ENCODE data around the gene KCNMA1.

Gene KCNMA1

DNA sequence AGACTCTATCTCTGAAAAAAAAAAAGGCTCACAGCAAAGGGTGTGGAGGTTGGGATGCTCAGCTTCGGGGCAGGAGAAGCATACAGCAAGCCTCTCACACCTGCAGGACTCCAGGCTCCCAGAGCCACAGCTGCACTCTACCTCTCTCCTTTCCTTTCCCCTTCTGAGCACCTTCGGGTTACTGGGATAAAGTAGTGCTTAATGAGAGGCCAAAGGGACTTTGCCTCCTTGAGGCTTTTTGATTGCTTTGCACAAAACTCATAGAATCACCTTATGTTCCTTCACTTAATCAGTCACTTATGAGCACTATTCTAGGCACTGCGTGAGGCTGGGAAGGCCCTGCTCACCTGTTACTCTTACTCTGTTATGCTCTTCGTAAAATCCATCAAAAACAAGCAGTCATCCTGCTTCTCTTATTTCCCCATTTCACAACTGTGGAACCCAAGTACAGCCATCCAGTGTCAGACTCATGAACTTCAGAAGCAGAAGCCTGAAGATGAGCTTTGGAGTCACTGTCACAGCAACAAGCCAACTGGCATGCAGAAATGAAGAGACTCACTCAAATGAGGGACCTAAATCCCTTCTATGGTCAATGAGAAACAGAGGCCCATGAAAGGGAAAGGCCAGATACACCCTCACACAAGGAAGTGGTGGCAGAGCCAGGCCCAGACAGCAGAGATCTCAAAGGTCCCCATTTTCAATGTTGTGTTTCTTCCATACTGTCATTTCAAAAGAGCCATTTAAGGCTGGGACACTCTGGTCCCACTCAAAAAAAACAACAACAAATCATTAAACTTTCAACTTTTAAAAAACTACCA, 205.4 kb downstream of the KCNMA1 start:
- Histone ChIP-seq H3K4me1 (ENCODE audit: control insufficient read depth, insufficient read depth, low read length, poor library complexity, severe bottlenecking) (no peaks in the 10 kb centered on the region), H3K9me3 (ENCODE audit: control insufficient read depth, low read length) (no peaks in the 10 kb centered on the region), H3K36me3 (ENCODE audit: control insufficient read depth, insufficient read depth, low read length) (no peaks in the 10 kb centered on the region), H3K4me3 (ENCODE audit: insufficient read depth, low read depth, low read length, poor library complexity, severe bottlenecking) (no peak overlapping the region), H3K27ac (ENCODE audit: insufficient read depth, low read length, poor library complexity, severe bottlenecking) (no peak overlapping the region), H3K27me3 (replicated peaks; ENCODE audit: control insufficient read depth, insufficient read depth, low read length, poor library complexity, severe bottlenecking) (no peaks in the 10 kb centered on the region)
- no peak for DNase-seq

DNA sequence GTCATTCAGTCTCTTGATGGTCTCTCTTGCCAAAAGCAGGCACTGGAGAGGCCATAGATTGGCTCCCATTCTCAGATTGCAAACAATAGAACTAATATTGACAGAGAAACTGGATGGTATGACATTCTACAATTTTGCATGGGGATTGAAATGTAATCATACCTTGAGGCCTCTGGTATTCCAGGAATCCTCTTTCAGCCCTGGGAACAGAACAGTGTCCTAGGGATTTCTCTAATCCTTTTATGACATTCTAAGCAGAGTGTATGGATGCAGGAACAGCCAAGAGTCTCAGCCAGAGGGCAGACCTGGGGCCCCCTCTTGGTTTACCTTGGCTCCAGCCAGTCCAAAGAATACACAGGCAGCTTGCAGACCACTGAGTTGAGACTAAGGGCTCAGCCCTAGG, 206.4 kb downstream of the KCNMA1 start:
- H3K27me3 ChIP-seq (replicated peaks; ENCODE audit: control insufficient read depth, insufficient read depth, low read length, poor library complexity, severe bottlenecking): no peaks in the 10 kb centered on the region
- no peak overlapping the region for H3K4me3 ChIP-seq (ENCODE audit: insufficient read depth, low read depth, low read length, poor library complexity, severe bottlenecking)
- H3K27ac ChIP-seq (ENCODE audit: insufficient read depth, low read length, poor library complexity, severe bottlenecking): no peak overlapping the region
- DNase-seq: no peak
- H3K9me3 ChIP-seq (ENCODE audit: control insufficient read depth, low read length): no peaks in the 10 kb centered on the region
- H3K36me3 ChIP-seq (ENCODE audit: control insufficient read depth, insufficient read depth, low read length): no peaks in the 10 kb centered on the region
- no peaks in the 10 kb centered on the region for H3K4me1 ChIP-seq (ENCODE audit: control insufficient read depth, insufficient read depth, low read length, poor library complexity, severe bottlenecking)

DNA sequence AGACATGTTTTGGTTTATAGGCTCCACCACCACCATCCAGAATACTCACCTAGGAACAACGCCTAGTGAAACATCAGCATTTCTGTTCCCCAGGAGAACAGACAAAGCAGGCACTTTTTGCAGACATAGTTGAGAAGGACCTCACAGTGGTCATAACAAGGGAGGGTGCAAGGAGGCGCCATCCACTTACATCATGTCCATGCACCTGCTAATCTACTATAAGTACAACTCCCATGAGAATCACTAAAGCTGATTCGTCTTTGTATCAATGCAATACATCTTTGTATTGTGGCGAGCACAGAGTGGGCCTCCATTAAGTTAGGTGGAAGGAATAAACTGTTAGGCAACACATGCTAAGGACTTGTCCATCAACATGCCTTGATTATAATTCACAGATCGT, 207.1 kb downstream of the KCNMA1 start:
- H3K4me1 ChIP-seq (ENCODE audit: control insufficient read depth, insufficient read depth, low read length, poor library complexity, severe bottlenecking): no peaks in the 10 kb centered on the region
- H3K9me3 ChIP-seq (ENCODE audit: control insufficient read depth, low read length): no peaks in the 10 kb centered on the region
- no peaks in the 10 kb centered on the region for H3K27me3 ChIP-seq (replicated peaks; ENCODE audit: control insufficient read depth, insufficient read depth, low read length, poor library complexity, severe bottlenecking)
- H3K27ac ChIP-seq (ENCODE audit: insufficient read depth, low read length, poor library complexity, severe bottlenecking): no peak overlapping the region
- DNase-seq: no peak
- no peaks in the 10 kb centered on the region for H3K36me3 ChIP-seq (ENCODE audit: control insufficient read depth, insufficient read depth, low read length)
- H3K4me3 ChIP-seq (ENCODE audit: insufficient read depth, low read depth, low read length, poor library complexity, severe bottlenecking): no peak overlapping the region

DNA sequence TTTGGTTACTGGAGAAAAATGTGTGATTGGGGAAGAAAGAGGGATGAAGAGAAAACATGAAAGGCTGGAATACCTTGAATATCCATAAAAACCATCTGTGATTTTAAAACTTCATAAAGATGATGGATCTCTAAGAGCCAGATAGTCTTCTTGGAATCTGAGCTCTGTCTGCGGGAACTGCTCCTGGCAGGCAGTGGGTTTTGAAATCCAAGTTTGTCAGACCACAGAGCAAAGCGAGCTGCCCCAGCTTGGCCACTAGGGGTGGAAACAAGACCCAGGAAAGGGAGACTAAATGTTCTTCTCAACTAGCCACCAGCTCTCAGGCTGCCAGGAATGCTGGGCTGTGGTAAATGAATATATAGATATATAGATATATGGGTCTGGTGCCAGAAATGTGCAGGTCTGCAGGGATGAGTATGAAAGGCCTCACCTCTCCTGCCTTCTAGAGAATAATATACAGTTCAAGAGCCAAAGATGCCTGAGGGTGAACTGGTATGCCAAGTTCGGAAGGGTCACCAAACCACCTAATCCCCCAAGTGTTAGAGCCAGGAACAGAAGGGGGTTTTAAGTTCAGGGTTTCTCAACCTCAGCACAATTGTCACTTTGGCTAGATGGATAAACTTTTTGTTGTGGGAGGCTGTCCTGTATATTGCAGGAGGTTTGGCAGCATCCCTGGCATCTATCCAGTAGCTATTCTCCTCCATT, 208.8 kb downstream of the KCNMA1 start:
- no peak for DNase-seq
- Histone ChIP-seq H3K36me3 (ENCODE audit: control insufficient read depth, insufficient read depth, low read length) (no peaks in the 10 kb centered on the region), H3K4me3 (ENCODE audit: insufficient read depth, low read depth, low read length, poor library complexity, severe bottlenecking) (no peak overlapping the region), H3K9me3 (ENCODE audit: control insufficient read depth, low read length) (no peaks in the 10 kb centered on the region), H3K27me3 (replicated peaks; ENCODE audit: control insufficient read depth, insufficient read depth, low read length, poor library complexity, severe bottlenecking) (no peaks in the 10 kb centered on the region), H3K4me1 (ENCODE audit: control insufficient read depth, insufficient read depth, low read length, poor library complexity, severe bottlenecking) (no peaks in the 10 kb centered on the region), H3K27ac (ENCODE audit: insufficient read depth, low read length, poor library complexity, severe bottlenecking) (no peak overlapping the region)

DNA sequence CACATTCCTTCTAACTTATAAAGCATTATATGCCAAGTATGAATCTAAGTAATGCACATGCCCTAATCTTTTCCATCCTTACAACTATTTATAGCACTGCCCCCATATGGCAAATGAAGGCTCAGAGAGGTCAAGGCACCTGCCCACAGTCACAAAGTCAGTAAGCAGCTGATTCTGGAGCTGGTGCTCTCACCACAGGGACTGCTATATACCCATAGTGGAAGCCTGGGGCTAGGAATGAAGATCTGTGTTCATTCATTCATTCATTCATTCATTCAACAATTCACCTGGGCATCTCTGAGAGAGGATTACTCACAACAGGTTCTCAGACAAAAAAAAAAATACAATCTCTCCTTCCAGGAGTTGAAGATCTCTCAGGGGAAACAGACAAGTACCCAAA, 213.4 kb downstream of the KCNMA1 start:
- DNase-seq: no peak
- Histone ChIP-seq H3K4me1 (ENCODE audit: control insufficient read depth, insufficient read depth, low read length, poor library complexity, severe bottlenecking) (no peaks in the 10 kb centered on the region), H3K27me3 (replicated peaks; ENCODE audit: control insufficient read depth, insufficient read depth, low read length, poor library complexity, severe bottlenecking) (no peaks in the 10 kb centered on the region), H3K9me3 (ENCODE audit: control insufficient read depth, low read length) (no peaks in the 10 kb centered on the region), H3K27ac (ENCODE audit: insufficient read depth, low read length, poor library complexity, severe bottlenecking) (no peak overlapping the region), H3K36me3 (ENCODE audit: control insufficient read depth, insufficient read depth, low read length) (no peaks in the 10 kb centered on the region), H3K4me3 (ENCODE audit: insufficient read depth, low read depth, low read length, poor library complexity, severe bottlenecking) (no peak overlapping the region)

DNA sequence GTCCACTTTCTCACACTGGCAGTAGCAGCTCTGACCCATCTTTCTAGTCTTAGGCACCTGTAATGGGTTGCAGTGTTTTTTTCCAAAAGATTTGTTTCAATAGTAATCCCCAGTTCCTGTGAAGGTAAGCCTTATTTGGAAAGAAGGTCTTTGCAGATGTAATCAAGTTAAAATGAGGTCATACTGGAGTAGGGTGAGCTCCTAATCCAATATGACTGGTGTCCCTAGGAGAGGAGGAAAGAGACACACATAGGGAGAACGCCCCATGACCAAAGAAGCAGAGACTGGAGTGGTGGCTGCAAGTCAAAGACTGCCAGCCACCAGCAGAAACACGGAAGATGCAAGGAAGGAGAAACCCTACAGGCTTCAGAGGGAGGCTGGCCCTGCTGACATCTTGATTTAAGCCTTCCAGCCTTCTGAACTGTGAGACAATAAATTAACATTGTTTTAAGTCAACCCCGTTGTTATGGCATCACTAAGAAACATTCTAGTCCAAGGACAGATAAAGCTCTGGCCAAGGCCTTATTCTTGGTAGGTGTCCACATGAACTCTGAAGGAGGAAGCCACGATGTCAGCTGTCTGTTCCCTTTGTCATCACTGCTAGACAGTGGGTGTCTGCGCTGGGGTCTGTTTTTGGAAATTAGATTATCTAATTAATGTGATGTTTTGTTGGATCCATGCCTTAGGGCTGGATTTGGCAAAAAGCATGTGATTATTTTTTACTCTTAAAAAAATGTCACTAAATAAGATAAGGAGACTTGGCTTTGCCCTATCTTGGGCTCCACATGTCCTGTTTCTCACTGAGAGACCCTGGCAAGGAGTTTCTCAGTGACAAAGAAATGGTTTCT, 214.9 kb downstream of the KCNMA1 start:
- Histone ChIP-seq H3K4me1 (ENCODE audit: control insufficient read depth, insufficient read depth, low read length, poor library complexity, severe bottlenecking) (no peaks in the 10 kb centered on the region), H3K27ac (ENCODE audit: insufficient read depth, low read length, poor library complexity, severe bottlenecking) (no peak overlapping the region), H3K36me3 (ENCODE audit: control insufficient read depth, insufficient read depth, low read length) (no peaks in the 10 kb centered on the region), H3K27me3 (replicated peaks; ENCODE audit: control insufficient read depth, insufficient read depth, low read length, poor library complexity, severe bottlenecking) (no peaks in the 10 kb centered on the region), H3K4me3 (ENCODE audit: insufficient read depth, low read depth, low read length, poor library complexity, severe bottlenecking) (no peak overlapping the region), H3K9me3 (ENCODE audit: control insufficient read depth, low read length) (no peaks in the 10 kb centered on the region)
- DNase-seq: no peak

DNA sequence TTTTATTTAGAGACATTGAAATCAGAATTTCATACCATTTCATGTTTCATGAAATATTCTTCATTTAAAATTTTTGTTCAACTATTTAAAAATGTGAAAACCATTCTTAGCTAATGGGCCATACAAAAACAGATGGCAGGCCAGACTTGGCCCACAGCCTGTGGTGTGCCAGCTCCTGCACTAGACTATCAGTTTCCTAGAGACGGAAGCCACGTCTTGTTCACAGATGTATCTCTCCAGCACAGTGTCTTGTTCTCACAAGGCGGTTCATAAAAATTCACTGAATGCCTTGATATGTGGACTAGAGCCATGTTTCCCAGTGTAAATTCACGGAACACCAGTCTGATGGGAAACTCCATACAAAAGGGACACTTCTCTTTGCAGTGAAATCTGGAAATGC, 216.0 kb downstream of the KCNMA1 start:
- Histone ChIP-seq H3K27ac (ENCODE audit: insufficient read depth, low read length, poor library complexity, severe bottlenecking) (no peak overlapping the region), H3K36me3 (ENCODE audit: control insufficient read depth, insufficient read depth, low read length) (no peaks in the 10 kb centered on the region), H3K4me1 (ENCODE audit: control insufficient read depth, insufficient read depth, low read length, poor library complexity, severe bottlenecking) (no peaks in the 10 kb centered on the region), H3K27me3 (replicated peaks; ENCODE audit: control insufficient read depth, insufficient read depth, low read length, poor library complexity, severe bottlenecking) (no peaks in the 10 kb centered on the region), H3K9me3 (ENCODE audit: control insufficient read depth, low read length) (no peaks in the 10 kb centered on the region), H3K4me3 (ENCODE audit: insufficient read depth, low read depth, low read length, poor library complexity, severe bottlenecking) (no peak overlapping the region)
- no peak for DNase-seq

DNA sequence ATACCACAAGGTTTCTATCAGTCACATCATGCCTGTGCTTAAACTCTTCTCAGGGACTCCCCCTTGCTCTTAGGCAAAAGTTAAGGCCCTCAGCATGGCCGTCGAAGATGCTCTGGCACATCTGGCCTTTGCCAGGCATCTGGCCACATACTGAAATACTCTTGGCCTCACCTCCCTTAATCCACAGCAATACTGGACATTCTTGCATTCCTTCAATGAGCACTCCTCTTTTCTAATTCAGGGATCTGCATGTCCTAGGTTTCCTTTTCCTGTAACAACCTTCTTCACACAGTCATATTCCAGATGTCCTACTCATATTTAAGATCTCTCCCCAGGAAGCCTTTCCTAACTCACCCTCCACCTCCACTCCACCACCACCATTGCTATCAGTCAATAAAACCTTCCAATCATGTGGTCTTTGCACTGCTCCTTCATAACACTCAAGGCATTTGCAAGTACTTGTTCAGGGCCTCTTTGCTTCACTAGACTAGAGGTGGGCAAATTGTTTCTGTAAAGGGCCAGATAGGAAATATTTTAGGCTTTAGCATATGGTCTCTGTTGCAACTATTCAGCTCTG, 216.6 kb downstream of the KCNMA1 start:
- no peak overlapping the region for H3K27ac ChIP-seq (ENCODE audit: insufficient read depth, low read length, poor library complexity, severe bottlenecking)
- no peaks in the 10 kb centered on the region for H3K36me3 ChIP-seq (ENCODE audit: control insufficient read depth, insufficient read depth, low read length)
- H3K27me3 ChIP-seq (replicated peaks; ENCODE audit: control insufficient read depth, insufficient read depth, low read length, poor library complexity, severe bottlenecking): no peaks in the 10 kb centered on the region
- no peak for DNase-seq
- H3K4me1 ChIP-seq (ENCODE audit: control insufficient read depth, insufficient read depth, low read length, poor library complexity, severe bottlenecking): no peaks in the 10 kb centered on the region
- H3K9me3 ChIP-seq (ENCODE audit: control insufficient read depth, low read length): no peaks in the 10 kb centered on the region
- no peak overlapping the region for H3K4me3 ChIP-seq (ENCODE audit: insufficient read depth, low read depth, low read length, poor library complexity, severe bottlenecking)

DNA sequence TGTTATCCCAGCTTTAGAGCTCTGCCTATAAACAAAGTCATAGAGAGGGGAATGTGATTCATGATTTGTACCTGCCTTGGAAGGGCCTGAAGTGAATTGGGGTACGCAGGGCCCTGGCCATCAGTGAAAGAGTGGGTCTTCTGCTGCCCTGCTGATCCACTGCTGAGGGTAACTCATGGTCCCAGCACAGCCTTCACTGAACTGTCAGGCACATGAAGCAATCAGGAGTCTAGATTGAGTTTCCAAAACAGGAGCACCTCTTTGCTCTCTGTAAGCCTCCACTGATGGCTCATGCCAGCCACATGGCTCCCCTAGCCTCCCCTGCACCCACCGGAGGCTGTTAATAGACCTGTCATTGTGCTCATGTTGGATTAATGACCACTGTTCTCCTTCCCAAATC, 217.6 kb downstream of the KCNMA1 start:
- H3K27ac ChIP-seq (ENCODE audit: insufficient read depth, low read length, poor library complexity, severe bottlenecking): no peak overlapping the region
- no peaks in the 10 kb centered on the region for H3K9me3 ChIP-seq (ENCODE audit: control insufficient read depth, low read length)
- no peak overlapping the region for H3K4me3 ChIP-seq (ENCODE audit: insufficient read depth, low read depth, low read length, poor library complexity, severe bottlenecking)
- H3K27me3 ChIP-seq (replicated peaks; ENCODE audit: control insufficient read depth, insufficient read depth, low read length, poor library complexity, severe bottlenecking): no peaks in the 10 kb centered on the region
- DNase-seq: no peak
- H3K36me3 ChIP-seq (ENCODE audit: control insufficient read depth, insufficient read depth, low read length): no peaks in the 10 kb centered on the region
- no peaks in the 10 kb centered on the region for H3K4me1 ChIP-seq (ENCODE audit: control insufficient read depth, insufficient read depth, low read length, poor library complexity, severe bottlenecking)

All from effector memory CD4-positive, alpha-beta T cell (primary cell).